ENCODE measurements around the gene TMEM175. TPM values are rescaled to one million over a fixed set of nuclear protein-coding genes. Genes with fewer than 3 reads are reported as not detected.

Gene TMEM175
- total and polyA plus RNA-seq, 9 of the 15 experiments (the other 6 are each of a cell fraction or from before 2014, with no cell fraction given): 0.13 to 30.9 (median 9.4) TPM

- TF ChIP-seq ZNF395 (CRISPR knock-in tag; IDR thresholded peaks at IDR 0.05) (peak; percentile 21), ZNF707 (CRISPR knock-in tag; conservative IDR thresholded peaks at IDR 0.05) (no peak), LARP7 (IDR thresholded peaks at IDR 0.05) (no peak), ETS2 (tag; IDR thresholded peaks at IDR 0.05; ENCODE audit: borderline replicate concordance, poor library complexity, severe bottlenecking) (no peak), DNMT1 (IDR thresholded peaks at IDR 0.05) (no peak), ZNF277 (CRISPR knock-in tag; IDR thresholded peaks at IDR 0.05; ENCODE audit: borderline replicate concordance) (no peak), EP300 (IDR thresholded peaks at IDR 0.05; ENCODE audit: low read length) (peak; percentile 80), ESRRB (CRISPR knock-in tag; IDR thresholded peaks at IDR 0.05; ENCODE audit: borderline replicate concordance) (no peak), ZNF644 (tag; IDR thresholded peaks at IDR 0.05; ENCODE audit: low read depth) (no peak), KDM2B (CRISPR knock-in tag; IDR thresholded peaks at IDR 0.05) (no peak), ELF2 (CRISPR knock-in tag; IDR thresholded peaks at IDR 0.05) (0 out of 2 replicates have a peak, but pooled peaks have one; percentile 65), MLLT1 (IDR thresholded peaks at IDR 0.05) (no peak), ZNF512 (tag; IDR thresholded peaks at IDR 0.05) (no peak), RERE (CRISPR knock-in tag; IDR thresholded peaks at IDR 0.05; ENCODE audit: borderline replicate concordance) (peak; percentile 89), CBX1 (IDR thresholded peaks at IDR 0.05; ENCODE audit: low read depth) (peak; percentile 43)
Measured at GRCh38 chr4:996030-996996, 64.1 kb downstream of the TMEM175 start (continued).

Measured in K562 (cell line).